Mesenchymal stem cell (in vitro differentiated cells and primary cell): ENCODE measurements around the gene ACVRL1. TPM values are rescaled to one million over a fixed set of nuclear protein-coding genes. Genes with fewer than 3 reads are reported as not detected.
A peak's percentile ranks its signal among the peaks of the same experiment; 100 is the strongest.

Experiments
- DNase-seq: peaks from one replicate; pipeline ENCODE4 v3.0.0-alpha.2; 2013
- H2AFZ ChIP-seq: one replicate; pipeline ENCODE4 v1.6.1; 2013; ENCODE audit warnings: low read depth, mild to moderate bottlenecking, control low read depth, inconsistent platforms, low read length, moderate library complexity
- H2AK5ac ChIP-seq: 2 replicates; pipeline ENCODE4 v1.6.1; 2013; ENCODE audit warnings: low read length, moderate library complexity, mild to moderate bottlenecking, inconsistent platforms; ENCODE audit not compliant: severe bottlenecking
- H2BK120ac ChIP-seq: one replicate; pipeline ENCODE4 v1.6.1; 2013; ENCODE audit warnings: low read depth, mild to moderate bottlenecking, inconsistent platforms, low read length, moderate library complexity
- H2BK12ac ChIP-seq, 2 experiments: one replicate each; pipeline ENCODE4 v1.6.1; 2013; ENCODE audit warnings: inconsistent platforms in 2 of 2, low read length in 2 of 2, mild to moderate bottlenecking in 2 of 2, moderate library complexity in 2 of 2, control low read depth in 1 of 2
- H2BK15ac ChIP-seq: one replicate; pipeline ENCODE4 v1.6.1; 2013; ENCODE audit warnings: mild to moderate bottlenecking, low read depth, inconsistent platforms; ENCODE audit not compliant: poor library complexity, severe bottlenecking
- H2BK5ac ChIP-seq: 2 replicates; pipeline ENCODE4 v1.6.1; 2013; ENCODE audit warnings: low read depth, mild to moderate bottlenecking, low read length, control low read depth, inconsistent platforms; ENCODE audit not compliant: poor library complexity, severe bottlenecking
- H3K14ac ChIP-seq, 2 experiments: one replicate each; pipeline ENCODE4 v1.6.1; 2013; ENCODE audit warnings: inconsistent platforms in 2 of 2, low read length in 2 of 2, control low read depth in 1 of 2, mild to moderate bottlenecking in 1 of 2, moderate library complexity in 1 of 2
- H3K18ac ChIP-seq, 2 experiments: one replicate each; pipeline ENCODE4 v1.6.1; 2013; ENCODE audit warnings: inconsistent platforms in 2 of 2, low read length in 2 of 2, control low read depth in 1 of 2, low read depth in 1 of 2, mild to moderate bottlenecking in 1 of 2
- H3K23ac ChIP-seq, 2 experiments: one replicate each; pipeline ENCODE4 v1.6.1; 2013; ENCODE audit warnings: inconsistent platforms in 2 of 2, low read length in 2 of 2, mild to moderate bottlenecking in 2 of 2, moderate library complexity in 2 of 2, control low read depth in 1 of 2
- H3K27ac ChIP-seq: 2 replicates; pipeline ENCODE4 v1.5.1; 2013; ENCODE audit warnings: mild to moderate bottlenecking, moderate library complexity, low read length, control low read depth, inconsistent platforms; ENCODE audit not compliant: poor library complexity, severe bottlenecking
- H3K27me3 ChIP-seq, 2 experiments: 2 replicates each; pipeline versions ENCODE4 v1.6.1 to v1.7.0; 2013; ENCODE audit warnings: low read length in 2 of 2, mild to moderate bottlenecking in 2 of 2, moderate library complexity in 2 of 2, control low read depth in 1 of 2, inconsistent platforms in 1 of 2; ENCODE audit not compliant: control insufficient read depth in 1 of 2, insufficient read depth in 1 of 2
- H3K36me3 ChIP-seq, 2 experiments: 2 replicates each; pipeline versions ENCODE4 v1.6.1 to v1.7.0; 2013; ENCODE audit warnings: low read length in 2 of 2, control low read depth in 1 of 2, inconsistent platforms in 1 of 2, low read depth in 1 of 2, mild to moderate bottlenecking in 1 of 2; ENCODE audit not compliant: insufficient read depth in 2 of 2, control insufficient read depth in 1 of 2
- H3K4ac ChIP-seq, 2 experiments: one replicate each; pipeline ENCODE4 v1.6.1; 2013; ENCODE audit warnings: inconsistent platforms in 2 of 2, low read length in 2 of 2, mild to moderate bottlenecking in 2 of 2, moderate library complexity in 2 of 2, control low read depth in 1 of 2, low read depth in 1 of 2
- H3K4me1 ChIP-seq: 2 replicates; pipeline ENCODE4 v1.6.1; 2013; ENCODE audit warnings: low read depth, low read length, control low read depth; ENCODE audit not compliant: control insufficient read depth, insufficient read depth
- H3K4me2 ChIP-seq: 2 replicates; pipeline ENCODE4 v1.6.1; 2013; ENCODE audit warnings: low read length, mild to moderate bottlenecking, inconsistent platforms; ENCODE audit not compliant: poor library complexity, severe bottlenecking
- H3K4me3 ChIP-seq, 2 experiments: 2 replicates each; pipeline versions ENCODE4 v1.5.1 to v1.7.0; 2013; ENCODE audit warnings: low read length in 2 of 2, mild to moderate bottlenecking in 2 of 2, control low read depth in 1 of 2, low read depth in 1 of 2; ENCODE audit not compliant: insufficient read depth in 1 of 2
- H3K79me1 ChIP-seq: replicated peaks from 2 replicates; pipeline ENCODE4 v1.6.1; 2013; ENCODE audit warnings: mild to moderate bottlenecking, control low read depth, low read length, inconsistent platforms; ENCODE audit not compliant: poor library complexity, severe bottlenecking
- H3K9ac ChIP-seq: 2 replicates; pipeline ENCODE4 v1.7.0; 2013; ENCODE audit warnings: mild to moderate bottlenecking, low read length, moderate library complexity
- H3K9me3 ChIP-seq: 2 replicates; pipeline ENCODE4 v1.7.0; 2013; ENCODE audit warnings: mild to moderate bottlenecking, low read length; ENCODE audit not compliant: control insufficient read depth
- H4K8ac ChIP-seq: one replicate; pipeline ENCODE4 v1.6.1; 2013; ENCODE audit warnings: inconsistent platforms, mild to moderate bottlenecking, low read length, moderate library complexity
- H4K91ac ChIP-seq: one replicate; pipeline ENCODE4 v1.6.1; 2013; ENCODE audit warnings: mild to moderate bottlenecking, low read length, inconsistent platforms
- WGBS: methylation state at CpG from one replicate; pipeline ENCODE4 v1.1.7; 2013; ENCODE audit warnings: mixed read lengths; 5-methylcytosine and 5-hydroxymethylcytosine counted together
- polyA plus RNA-seq, 2 experiments: library from polyadenylated mRNA; stranded (reverse); fragments of 200-250 nt; gene quantifications; one replicate each; pipeline ENCODE4 v1.2.3, GENCODE V29; 2013

ACVRL1 gene
- 158 TPM for polyA plus RNA-seq (2013, experiment 1 of 2)
- 162 TPM for polyA plus RNA-seq (2013, experiment 2 of 2)

DNA sequence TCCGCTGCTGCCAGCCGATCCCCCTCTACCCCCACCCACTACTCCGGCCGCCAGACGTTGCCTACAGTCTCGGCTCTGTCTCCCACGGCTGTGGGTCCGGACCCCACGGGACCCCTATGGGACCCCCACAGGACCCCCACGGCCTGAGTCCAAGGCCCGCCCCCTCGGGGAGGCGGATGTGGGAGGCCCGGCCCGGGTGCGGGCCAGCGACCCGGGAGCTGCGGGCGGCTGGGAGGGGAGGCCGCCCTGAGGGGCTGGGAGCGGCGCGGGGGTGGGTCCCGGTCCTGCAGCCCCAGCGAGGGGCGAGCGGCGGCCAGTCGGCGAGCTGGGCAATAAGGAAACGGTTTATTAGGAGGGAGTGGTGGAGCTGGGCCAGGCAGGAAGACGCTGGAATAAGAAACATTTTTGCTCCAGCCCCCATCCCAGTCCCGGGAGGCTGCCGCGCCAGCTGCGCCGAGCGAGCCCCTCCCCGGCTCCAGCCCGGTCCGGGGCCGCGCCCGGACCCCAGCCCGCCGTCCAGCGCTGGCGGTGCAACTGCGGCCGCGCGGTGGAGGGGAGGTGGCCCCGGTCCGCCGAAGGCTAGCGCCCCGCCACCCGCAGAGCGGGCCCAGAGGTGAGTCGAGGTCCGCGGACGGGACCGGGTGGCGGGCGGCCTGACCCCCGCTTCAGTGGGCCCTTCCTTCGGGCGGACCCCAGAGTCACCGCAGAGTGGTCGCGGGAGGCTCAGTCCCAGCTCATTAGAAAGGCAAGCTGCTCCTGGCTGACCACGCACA is at the start of gene ACVRL1:
Gene ACVRL1, plus strand, starts transcription at position 422 of the 773 bp plus-strand sequence. CDS start 4,971 bp downstream, outside the sequence.
- Histone ChIP-seq H3K18ac (peak within 1 kb of the TSS; percentile 93 to 97), H3K27me3 (peaks cover 0 to 4% of the 10 kb centered on the region in 2 experiments), H4K8ac (peak within 1 kb of the TSS; percentile 98), H3K4me2 (peak within 1 kb of the TSS; percentile 72), H2BK5ac (no peak within 1 kb of the TSS), H3K14ac (peak within 1 kb of the TSS in 1 of 2 experiments; percentile 86), H3K27ac (no peak within 1 kb of the TSS), H2AFZ (peak within 1 kb of the TSS; percentile 64), H3K9ac (peak within 1 kb of the TSS; percentile 95), H4K91ac (peak within 1 kb of the TSS; percentile 99), H3K23ac (peak within 1 kb of the TSS; percentile 26 to 79), H3K36me3 (peaks cover 0 to 9% of the 10 kb centered on the region in 2 experiments), H2AK5ac (no peak within 1 kb of the TSS), H3K4me3 (peak within 1 kb of the TSS; percentile 46 to 95), H2BK15ac (peak within 1 kb of the TSS; percentile 93), H3K79me1 (no peaks in the 10 kb centered on the region), H2BK120ac (peak within 1 kb of the TSS; percentile 96), H3K4ac (peak within 1 kb of the TSS; percentile 75 to 98), H2BK12ac (peak within 1 kb of the TSS; percentile 98 to 99), H3K4me1 (peaks cover 7% of the 10 kb centered on the region), H3K9me3 (no peaks in the 10 kb centered on the region)
- 27% methylated on average over 57 of the region's 74 CpGs for WGBS
- DNase-seq: no peak

DNA sequence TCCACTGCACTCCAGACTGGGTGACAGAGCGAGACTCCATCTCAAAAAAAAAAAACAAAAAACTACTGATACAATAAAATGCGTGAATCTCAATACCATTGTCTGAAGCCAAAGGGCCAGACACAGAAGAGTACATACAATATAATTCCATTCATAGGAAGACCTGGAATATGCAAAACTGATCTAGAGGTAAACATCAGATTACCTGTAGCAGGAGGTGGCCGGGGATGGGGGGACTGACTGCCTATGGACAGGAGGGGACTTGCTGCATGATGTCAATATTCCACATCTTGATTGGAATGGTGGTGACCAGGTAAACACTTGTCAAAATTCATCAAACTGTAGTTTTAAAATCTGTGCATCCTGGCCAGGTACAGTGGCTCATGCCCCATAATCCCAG is 46.3 kb upstream of the ACVRL1 start:
- Histone ChIP-seq H3K4ac (no peak overlapping the region), H3K23ac (no peak overlapping the region)
- WGBS: 98% methylated on average over 3 of the region's 3 CpGs

DNA sequence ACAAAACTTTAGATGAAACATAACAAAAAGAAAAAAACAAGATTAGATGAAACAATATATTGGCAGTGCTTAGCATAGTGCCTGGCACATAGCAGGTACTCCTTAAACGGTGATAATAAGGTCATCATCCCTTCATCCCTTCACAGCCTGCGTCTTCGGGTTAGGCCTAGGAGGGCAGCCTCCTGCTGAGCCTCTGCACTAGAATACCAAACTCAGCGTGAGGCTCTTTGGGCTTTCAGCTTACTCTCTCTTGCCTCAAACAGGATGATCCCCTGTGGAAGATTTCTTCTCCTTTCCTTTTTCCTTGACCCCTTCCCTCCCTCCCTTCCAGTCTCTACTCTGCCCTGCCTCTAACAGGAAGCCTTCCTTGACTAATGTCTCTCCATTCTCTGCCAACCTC is 44.4 kb upstream of the ACVRL1 start:
- no peak overlapping the region for H3K23ac ChIP-seq
- H3K4ac ChIP-seq: no peak overlapping the region
- no peak for DNase-seq
- peaks cover 19 to 37% of the 10 kb centered on the region in 2 experiments for H3K27me3 ChIP-seq
- 56% methylated on average over 4 of the region's 4 CpGs for WGBS
- no peak overlapping the region for H3K9ac ChIP-seq
- H3K79me1 ChIP-seq: no peaks in the 10 kb centered on the region
- no peak overlapping the region for H2BK120ac ChIP-seq
- H3K4me3 ChIP-seq: no peak overlapping the region
- H4K91ac ChIP-seq: no peak overlapping the region
- no peak overlapping the region for H4K8ac ChIP-seq
- no peak overlapping the region for H2BK15ac ChIP-seq
- no peak overlapping the region for H2AFZ ChIP-seq
- peaks cover 20% of the 10 kb centered on the region for H3K4me1 ChIP-seq
- H3K27ac ChIP-seq: peak overlapping the region; percentile 4
- no peak overlapping the region for H3K4me2 ChIP-seq
- no peak overlapping the region for H2BK5ac ChIP-seq
- no peak overlapping the region for H2BK12ac ChIP-seq
- no peaks in the 10 kb centered on the region for H3K36me3 ChIP-seq
- H2AK5ac ChIP-seq: no peak overlapping the region
- no peak overlapping the region for H3K18ac ChIP-seq
- no peak overlapping the region for H3K14ac ChIP-seq
- no peaks in the 10 kb centered on the region for H3K9me3 ChIP-seq

More for the DNA sequence above, 46.3 kb upstream of the ACVRL1 start:
- Histone ChIP-seq H3K9ac (no peak overlapping the region), H4K91ac (no peak overlapping the region), H3K27ac (no peak overlapping the region), H2AK5ac (no peak overlapping the region), H3K4me2 (no peak overlapping the region), H3K9me3 (no peaks in the 10 kb centered on the region), H2BK120ac (no peak overlapping the region), H2BK12ac (no peak overlapping the region), H3K27me3 (peaks cover 14 to 37% of the 10 kb centered on the region in 2 experiments), H3K14ac (no peak overlapping the region), H2BK5ac (no peak overlapping the region), H2AFZ (no peak overlapping the region), H3K79me1 (no peaks in the 10 kb centered on the region), H3K4me1 (peaks cover 25% of the 10 kb centered on the region), H4K8ac (no peak overlapping the region), H3K18ac (no peak overlapping the region), H3K36me3 (no peaks in the 10 kb centered on the region), H2BK15ac (no peak overlapping the region), H3K4me3 (no peak overlapping the region)
- no peak for DNase-seq

DNA sequence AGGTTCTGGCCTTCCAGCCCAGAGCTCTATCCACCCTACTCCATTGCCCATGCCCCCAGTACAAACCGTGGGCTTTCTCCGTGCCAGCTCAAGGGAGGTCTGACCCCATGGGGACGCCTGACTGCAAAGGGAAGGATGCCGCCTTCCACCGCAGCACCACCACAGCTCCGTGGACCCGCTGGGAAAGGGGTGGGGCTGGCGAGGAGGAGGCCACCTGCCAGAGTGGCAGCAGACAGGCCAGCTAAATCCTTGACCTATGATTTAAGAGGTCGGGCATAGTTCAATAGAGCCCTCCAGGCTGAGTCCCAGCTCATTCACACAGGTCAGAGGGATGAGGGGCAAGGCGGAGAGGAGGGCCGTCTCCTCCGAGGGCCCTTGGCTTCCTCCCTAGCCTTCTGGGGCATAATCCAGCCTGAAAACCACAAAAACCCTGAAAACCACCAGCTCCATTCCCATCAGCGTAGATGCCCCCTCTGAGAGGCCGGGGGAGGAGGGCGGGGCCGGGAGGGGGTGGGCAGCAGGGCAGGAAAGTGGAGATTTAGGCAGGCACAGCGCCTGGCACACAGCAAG is 43.9 kb upstream of the ACVRL1 start:
- H2BK15ac ChIP-seq: peak overlapping the region; percentile 61
- H3K9ac ChIP-seq: peak overlapping the region; percentile 26
- H2BK120ac ChIP-seq: peak overlapping the region; percentile 46
- DNase-seq: no peak
- peak overlapping the region; percentile 44 to 47 for H3K18ac ChIP-seq
- WGBS: 27% methylated on average over 12 of the region's 17 CpGs
- no peaks in the 10 kb centered on the region for H3K36me3 ChIP-seq
- H3K79me1 ChIP-seq: no peaks in the 10 kb centered on the region
- peak overlapping the region; percentile 87 for H4K8ac ChIP-seq
- H2BK5ac ChIP-seq: no peak overlapping the region
- H3K4me2 ChIP-seq: peak overlapping the region; percentile 88
- no peak overlapping the region for H3K14ac ChIP-seq
- H4K91ac ChIP-seq: no peak overlapping the region
- H3K27ac ChIP-seq: peak overlapping the region; percentile 4
- H3K27me3 ChIP-seq: peaks cover 24 to 42% of the 10 kb centered on the region in 2 experiments
- H3K4me1 ChIP-seq: peaks cover 21% of the 10 kb centered on the region
- H2BK12ac ChIP-seq: peak overlapping the region in 1 of 2 experiments; percentile 24
- no peak overlapping the region for H3K23ac ChIP-seq
- no peaks in the 10 kb centered on the region for H3K9me3 ChIP-seq
- no peak overlapping the region for H2AK5ac ChIP-seq
- H2AFZ ChIP-seq: peak overlapping the region; percentile 58
- H3K4ac ChIP-seq: peak overlapping the region in 1 of 2 experiments; percentile 3
- peak overlapping the region; percentile 46 to 63 for H3K4me3 ChIP-seq
